DMS53 treated with DMSO at 0.1 percent for 48 hours (cell line): ENCODE data around the gene GPX8.

Experiments
- DNase-seq: peaks from one replicate; lab custom pipeline; 2025; ENCODE audit not compliant: unreplicated experiment; lab: John Stamatoyannopoulos, UW

Gene GPX8, protein sequence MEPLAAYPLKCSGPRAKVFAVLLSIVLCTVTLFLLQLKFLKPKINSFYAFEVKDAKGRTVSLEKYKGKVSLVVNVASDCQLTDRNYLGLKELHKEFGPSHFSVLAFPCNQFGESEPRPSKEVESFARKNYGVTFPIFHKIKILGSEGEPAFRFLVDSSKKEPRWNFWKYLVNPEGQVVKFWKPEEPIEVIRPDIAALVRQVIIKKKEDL

DNA sequence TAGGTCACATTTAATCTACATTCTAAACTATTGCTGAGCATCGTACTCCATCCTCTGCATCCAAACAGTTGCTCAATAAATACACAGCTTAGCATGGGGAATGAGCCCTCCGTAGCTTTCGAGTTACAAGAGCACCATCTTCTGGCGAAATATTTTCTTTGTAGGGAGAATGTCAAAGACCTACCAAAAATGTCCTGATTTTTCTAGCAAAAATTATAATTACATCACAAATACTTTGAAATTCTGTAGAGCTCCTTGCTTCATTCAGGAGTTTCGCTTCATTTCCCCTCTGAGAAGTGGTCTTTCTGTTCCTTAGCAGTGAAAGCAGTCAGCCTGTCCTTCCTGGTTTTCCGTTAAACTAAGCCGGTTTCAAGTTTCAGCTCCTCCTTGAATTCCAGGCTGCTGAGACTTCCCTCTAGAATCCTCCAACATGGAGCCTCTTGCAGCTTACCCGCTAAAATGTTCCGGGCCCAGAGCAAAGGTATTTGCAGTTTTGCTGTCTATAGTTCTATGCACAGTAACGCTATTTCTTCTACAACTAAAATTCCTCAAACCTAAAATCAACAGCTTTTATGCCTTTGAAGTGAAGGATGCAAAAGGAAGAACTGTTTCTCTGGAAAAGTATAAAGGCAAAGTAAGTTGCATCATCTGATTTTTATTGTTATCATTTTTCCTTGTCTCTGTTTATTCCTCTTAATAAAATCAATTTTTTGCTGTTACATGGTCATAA lies at the start of gene GPX8:
TSS of gene GPX8 (plus strand) at position 409 of the 730 bp plus-strand sequence. CDS start at position 431, 22 bp downstream.
- DNase-seq, result peak; percentile 55

DNA sequence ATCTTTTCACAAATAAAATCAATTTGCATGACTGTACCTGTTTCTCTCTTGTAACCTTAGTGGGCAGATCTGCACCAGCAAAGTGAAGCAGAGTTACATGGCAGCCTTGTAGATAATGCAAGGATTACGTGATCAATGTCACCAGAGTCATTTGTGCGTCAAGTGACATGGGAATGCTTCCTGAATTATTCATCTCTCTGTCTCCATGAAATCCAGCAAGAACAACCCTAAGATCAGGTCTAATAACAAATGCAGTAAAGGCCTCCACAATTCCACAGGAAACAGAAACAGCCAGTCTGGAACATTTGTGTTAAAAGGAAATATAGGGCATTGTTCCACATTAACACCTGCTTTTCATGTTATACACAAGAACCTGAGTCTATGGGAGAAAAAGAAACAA lies 49.8 kb upstream of the GPX8 start:
- no peak for DNase-seq

DNA sequence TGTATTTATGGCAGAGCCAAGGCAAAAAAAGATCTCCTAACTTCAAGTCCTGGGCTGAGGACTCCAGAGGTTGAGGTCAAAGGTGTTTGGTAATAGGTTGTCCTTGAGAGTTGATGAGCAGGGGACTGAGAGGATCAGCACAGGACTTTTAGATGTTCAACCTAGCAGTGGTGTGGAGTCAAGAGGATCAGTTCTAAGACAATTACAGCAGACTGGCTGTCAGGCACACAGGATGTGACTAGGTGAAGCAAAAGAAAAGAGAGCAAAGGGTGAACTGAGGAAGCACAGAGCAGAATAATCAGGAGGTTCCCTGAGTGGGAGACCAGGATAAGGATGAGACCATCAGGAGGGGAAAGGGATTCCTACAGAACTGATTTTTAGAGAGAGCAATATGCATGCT lies 46.6 kb upstream of the GPX8 start:
- no peak for DNase-seq

DNA sequence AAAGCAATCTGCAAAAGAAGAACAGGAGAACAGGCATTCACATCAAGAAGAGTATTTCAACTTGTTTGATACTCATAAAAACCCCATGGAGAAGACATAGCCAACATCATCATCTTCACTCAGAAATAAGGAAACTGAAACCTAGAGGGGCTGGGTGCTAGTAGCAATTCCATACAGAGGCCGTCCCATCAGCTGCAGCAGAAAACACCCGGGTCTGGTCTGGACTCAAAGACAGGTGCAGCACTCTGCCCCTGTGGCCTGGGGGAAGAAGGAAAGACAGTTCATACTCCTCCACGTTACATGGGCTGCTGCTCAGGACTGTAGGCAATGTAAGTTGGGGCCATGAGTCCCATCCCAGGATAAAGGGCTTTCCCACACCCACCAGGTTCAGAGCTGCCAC lies 45.9 kb upstream of the GPX8 start:
- no peak for DNase-seq

DNA sequence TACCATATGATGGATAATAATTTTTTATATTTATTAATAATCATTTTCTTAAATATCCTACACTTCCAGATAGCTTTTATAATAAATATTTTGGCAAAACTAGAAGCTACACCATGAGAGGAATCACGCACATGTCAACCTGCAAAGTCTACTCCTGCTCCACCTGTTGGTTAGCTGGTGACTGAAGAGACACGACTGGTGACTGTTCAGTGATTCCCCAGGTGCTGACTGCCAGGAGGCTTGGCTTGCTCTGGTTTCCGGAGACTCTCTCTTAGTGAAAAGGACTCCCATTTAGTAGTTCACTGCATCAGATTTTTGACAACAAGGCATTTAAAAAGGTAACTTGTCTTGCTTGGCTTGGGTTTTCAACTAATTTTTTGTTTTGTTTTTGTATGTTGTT lies 36.6 kb upstream of the GPX8 start:
- DNase-seq, result no peak

DNA sequence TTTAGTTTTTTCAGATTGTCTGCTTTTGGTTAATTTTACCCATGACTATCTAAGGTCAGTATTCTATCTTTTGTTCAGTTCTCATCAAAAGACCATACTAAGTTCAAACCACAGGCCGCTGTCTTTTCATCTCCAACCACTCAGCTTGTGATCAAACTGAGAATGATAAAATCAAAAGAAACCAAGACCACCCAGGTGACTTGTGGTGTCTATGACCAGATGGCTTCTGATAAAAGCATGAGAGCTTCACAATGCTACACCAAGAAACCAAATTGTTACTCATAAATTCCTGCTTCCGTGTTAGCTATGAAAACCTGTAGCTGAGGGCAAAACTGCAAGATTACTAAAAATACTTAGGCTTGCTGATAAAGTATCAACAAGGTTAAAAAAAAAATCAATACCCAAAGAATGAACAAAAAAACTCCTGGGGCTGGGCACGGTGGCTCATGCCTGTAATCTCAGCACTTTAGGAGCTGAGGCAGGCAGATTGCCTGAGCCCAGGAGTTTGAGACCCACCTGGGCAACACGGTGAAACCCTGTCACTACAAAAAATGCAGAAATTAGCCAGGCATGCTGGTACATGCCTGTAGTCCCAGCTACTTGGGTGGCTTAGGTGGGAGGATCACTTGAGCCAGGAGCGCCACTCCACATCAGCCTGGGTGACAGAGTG lies 25.8 kb upstream of the GPX8 start:
- no peak for DNase-seq

DNA sequence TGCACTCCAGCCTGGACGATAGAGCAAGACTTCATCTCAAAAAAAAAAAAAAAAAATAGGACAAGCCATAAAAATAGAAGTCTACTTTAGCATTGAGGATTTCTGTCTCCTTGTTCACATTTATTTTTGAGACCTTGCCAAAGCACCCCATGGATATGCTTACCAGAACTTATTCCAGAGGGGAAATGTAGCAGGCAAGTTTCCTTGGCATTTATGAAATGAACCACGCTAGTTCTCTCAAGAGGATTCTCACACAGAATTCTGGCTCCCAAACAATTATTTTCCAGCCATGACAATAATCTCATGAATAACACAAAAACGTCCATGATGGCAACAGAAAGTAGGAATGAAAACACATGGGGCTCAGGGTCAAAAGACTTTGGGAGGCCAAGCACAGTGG lies 23.4 kb upstream of the GPX8 start:
- DNase-seq, result no peak

DNA sequence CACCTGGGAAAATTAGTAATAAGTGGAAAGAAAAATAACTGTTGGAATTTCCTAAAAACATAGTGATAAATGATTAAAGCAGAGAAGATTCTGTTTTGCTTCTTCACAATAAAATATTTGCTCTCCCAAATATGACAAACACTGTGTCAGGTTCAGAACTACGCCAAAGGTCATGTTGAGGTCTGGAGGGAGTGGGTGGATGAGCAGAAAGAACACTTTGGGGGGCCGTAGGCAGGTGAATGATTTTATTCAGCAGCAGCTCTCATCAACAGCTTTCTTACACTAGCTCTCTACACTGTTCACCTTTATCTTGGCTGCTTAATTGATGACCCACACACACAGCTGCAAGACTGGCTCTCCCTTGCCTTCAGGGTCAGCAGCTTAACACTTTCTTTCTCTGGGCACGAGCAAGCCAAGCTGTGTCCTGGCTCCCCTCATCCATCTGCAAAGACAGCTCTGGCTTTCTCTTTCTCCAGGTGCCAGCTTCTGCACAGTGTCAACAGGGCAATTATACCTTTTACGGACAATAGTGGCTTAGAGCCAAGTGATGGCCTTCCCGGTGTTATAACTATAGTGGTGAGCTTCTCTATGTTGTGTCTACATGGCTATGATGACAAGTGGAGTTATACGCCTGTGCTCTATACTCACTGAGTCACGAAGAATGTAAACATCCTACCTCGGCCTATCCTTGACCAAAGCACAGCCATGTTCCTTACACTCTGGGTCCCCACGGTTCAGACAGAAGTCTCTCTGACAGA lies 18.9 kb upstream of the GPX8 start:
- peak; percentile 30 for DNase-seq

DNA sequence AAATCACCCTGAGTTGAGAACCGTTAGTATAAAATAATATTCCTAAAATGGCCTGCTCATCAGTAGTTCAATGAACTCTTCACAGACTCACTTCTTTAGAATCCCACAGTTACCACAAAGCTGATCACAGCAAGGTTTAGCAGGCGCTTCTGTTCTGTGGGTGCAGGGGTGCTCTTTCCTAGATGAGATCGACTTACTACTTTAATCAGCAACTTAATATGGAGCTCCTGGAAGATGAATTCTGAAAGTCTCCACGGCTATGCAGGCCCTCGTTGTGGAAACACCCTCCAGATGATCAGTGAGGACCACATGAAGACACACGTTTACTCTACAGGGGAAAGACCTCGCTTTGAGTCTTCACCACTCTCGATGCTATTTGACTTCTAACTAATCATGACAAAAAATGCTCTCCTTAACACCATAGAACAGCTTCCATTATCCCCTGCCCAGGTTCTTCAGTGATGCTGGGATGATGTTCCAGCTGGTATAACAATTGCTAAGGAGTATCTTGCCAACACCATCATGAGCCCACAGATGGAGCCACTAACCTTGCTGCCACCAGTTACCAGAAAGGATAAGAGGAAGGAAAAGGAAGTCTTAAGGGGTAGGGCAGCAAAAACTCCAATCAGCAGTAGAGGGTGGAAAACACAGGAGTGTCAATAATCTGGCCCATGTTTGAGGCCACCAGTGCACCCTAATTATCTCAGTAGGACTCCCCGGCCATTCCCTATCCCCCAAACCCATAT lies 17.9 kb upstream of the GPX8 start:
- DNase-seq, result no peak

DNA sequence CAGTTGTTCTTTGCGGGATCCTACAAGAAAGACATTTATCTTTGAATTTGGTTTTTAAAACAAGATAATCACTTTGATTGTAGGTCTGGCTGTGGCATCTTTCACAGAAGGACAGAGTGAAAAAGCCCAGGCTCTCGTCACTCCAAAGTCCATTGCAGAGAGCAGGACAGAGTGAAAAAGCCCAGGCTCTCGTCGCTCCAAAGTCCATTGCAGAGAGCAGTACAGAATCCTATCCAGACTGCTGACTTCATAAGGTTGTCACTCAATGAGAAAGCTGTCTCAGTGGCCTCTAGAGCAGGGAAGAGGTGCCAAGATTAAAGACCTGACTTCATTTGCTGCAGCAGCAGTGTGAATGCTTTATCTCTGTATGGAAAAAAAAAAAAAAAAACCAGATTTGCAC lies 16.3 kb upstream of the GPX8 start:
- no peak for DNase-seq

DNA sequence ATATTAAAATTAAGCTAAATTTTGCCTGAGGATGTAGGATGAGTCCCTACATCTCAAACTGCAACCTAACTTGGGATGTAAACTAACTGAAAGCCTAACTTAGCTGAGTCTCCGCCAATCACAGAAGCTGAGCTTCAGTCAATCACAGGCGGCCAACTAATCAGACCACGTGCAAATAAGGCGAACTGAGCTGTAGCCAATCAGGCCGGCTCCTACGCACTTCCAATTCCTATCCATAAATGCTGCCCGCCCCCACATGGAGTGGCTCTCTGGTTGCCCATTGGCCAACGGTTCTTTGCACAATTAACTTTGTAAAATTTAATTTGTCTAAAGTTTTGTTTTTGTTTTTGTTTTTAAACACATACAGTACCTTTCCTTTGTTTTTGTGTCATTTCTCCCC lies 13.9 kb upstream of the GPX8 start:
- DNase-seq, result no peak

DNA sequence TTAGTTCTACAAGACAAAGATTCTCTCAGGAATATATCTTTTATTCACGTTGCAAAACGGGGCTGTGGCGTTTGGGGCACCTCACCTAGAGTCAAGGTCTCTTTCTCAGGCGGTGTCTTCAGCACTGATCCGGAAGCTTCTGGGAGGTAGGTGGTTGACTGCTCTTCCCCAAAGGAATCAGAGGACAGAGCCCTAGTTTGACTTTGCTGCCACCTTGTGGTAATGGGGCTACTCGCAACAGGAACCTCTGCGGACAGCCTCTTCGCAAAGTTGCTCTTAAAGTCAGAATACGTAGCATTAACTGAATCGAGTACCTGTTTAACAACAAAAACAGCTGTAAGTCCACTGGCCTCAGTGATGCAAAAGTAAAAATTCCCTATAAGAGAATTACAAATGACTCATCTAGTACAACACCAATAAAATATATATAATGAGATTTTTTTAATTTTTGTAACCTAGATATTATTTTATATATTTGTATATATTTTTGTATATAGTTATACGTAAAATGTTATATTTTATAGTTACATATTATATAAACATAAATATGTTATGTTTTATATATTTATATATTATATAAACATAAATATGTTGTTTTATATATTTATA lies 13.3 kb upstream of the GPX8 start:
- DNase-seq, result peak; percentile 83

DNA sequence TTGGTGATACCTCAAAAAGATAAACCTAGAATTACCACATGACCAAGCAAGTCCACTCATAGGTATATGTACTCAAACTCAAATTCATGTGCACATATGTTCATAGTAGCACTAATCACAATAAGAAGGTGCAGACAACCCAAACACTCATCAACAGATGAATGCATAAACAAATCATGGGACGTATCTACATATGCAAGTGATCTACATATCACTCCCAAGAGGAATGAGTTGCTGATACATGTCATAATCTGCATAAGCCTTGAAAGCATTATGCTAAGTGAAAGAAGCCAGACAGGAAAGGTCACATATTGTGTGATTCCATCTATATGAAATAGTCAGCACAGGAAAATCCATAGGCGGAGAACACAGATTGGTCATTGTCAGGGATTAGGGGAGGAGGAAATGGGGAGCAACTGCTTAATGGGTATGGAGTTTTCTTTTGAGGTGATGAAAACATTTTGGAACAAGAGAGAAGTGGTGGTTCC lies 10.6 kb upstream of the GPX8 start:
- no peak for DNase-seq

DNA sequence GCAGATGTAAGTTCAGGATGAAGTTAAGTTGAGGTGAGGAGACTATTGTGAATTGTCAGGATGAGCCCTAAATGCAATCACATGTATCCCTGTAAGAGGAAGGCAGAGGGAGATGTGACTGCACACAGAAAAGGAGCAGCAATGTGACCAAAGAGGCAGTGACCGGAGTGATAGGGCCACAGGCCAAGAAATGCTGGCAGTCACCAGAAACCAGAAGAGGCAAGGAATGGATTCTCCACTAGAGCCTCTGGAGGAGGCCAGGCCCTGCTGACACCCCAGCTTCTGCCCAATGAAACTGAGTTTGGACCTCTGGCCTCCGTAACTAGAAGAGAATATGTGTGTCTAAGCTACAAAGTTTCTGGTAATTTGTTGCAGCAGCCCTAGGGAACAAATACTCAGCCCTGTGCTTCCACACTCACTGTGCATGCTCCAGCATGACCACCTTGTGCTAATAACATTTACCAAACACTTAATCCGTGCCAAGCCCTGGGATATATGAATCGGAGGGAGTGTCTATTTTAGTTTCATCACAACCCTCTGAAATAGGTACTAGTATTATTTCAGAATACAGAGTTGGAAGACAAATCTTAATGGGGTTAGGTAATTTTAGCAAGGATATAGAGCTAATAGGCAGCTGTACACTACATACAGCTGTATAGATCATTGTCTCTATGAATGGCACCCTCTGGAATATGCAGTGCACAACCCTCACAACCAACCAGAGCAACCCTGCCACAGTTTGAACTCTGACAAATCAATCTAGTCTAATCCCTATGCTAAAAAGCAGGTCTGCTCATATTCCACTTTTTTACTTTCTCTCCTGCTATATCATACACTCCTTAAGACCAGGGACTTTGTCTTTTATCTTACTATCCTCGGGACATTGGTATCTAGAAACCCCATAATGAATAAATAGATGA lies 7.8 kb upstream of the GPX8 start:
- no peak for DNase-seq

DNA sequence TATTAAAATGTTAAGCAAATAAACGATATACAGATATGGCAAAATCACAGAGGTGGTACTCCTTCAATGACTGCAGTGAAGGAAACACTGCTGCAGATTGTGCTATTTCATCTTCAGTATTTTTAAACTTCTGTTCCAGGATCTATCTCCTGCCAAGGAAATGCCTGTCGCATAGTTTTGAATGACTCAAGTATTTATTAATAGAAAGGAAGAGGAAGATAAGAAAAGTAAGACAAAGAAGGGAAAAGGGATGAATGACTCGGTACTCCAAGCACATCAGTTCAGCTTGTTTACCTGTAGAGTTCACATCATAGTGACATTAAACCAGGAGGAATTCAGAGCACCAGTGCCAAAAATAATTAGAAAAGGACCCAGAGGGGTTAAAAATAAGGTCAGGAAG lies 5.1 kb upstream of the GPX8 start:
- DNase-seq, result no peak

DNA sequence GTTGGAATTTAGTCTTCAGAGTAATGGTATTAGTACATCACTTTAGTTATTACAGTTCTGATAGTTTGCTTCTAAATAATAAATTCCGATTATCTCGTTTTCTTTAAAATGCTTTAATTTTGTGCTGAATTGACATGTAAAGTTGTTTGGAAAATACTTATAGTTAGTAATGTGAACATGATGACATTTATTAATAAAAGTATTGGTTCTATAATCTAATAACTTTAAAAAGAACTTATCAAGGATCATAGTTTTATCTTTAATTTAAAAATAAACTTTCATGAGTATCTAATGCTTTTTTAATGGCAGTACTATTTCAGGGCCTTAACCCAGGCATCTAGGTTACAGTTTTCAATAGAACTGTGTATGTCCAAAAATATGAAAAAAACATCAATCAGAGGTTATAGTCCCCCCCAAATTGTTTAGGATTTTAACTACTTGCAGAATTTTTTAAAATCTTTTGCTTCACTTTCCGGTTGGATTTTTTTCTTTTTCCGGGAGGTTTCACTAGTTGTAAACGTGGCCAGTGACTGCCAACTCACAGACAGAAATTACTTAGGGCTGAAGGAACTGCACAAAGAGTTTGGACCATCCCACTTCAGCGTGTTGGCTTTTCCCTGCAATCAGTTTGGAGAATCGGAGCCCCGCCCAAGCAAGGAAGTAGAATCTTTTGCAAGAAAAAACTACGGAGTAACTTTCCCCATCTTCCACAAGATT lies 680 bp downstream of the GPX8 start:
- no peak for DNase-seq

DNA sequence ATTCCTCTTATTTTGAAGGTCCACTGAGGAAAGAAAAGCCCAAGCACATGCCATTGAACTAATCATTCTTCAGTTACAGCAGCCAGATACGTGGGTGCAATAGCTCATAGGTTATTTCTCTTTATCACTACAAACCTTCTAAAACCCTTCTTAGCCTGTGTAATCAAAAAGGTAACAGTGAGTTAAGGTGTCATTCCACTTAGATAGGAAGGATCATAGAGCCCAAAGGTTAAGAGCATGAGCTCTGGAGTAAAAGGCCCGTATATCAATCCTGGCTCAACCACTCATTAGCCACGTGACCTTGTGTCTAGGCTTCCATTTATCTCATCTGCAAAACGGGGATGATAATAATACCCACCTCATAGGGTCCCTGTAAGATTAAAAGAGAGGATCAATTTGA lies 2.7 kb downstream of the GPX8 start:
- DNase-seq, result no peak

DNA sequence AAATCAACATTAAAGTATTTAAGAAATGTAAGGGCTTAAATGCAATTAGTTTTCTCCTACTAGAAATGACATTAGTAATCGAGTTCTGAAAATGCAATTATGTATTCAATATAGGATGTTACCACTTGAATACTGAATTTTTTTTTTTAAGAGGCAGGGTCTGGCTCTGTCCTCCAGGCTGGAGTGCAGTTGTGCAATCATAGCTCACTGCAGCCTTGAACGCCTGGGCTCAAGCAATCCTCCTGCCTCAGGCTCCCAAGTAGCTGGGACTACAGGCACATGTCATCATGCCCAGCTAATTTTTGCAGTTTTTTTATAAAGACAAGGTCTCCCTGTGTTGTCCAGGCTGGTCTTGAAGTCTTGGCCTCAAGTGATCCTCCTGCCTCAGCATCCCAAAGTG lies 11.5 kb downstream of the GPX8 start:
- DNase-seq, result no peak
